Embryonic facial prominence (tissue), 1 donor: ENCODE results near the gene LRRC14B.
"Not testable (repeated sequence)": the region's sequence is repeated elsewhere in the genome, so short reads cannot be mapped to it uniquely, and the experiment has no call there.

Experiments used
- DNase-seq: peaks from one replicate; pipeline ENCODE4 v3.0.0-alpha.2; 2016; ENCODE audit errors: extremely low spot score

The LRRC14B gene

DNA sequence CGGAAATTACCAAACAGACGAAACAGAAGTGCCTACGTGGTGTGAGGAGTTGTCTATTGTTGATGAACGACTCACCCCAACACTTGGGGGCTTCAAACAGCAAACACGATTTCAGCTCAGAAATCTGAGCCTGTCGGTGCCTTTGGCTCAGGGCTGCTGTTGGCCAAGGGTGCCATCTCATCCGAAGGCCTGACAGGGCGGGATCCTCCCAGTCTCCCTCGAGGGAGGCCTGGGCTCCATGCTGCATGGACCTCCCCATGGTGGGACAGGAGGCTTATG, 1.3 kb downstream of the LRRC14B start:
- no peak for DNase-seq

DNA sequence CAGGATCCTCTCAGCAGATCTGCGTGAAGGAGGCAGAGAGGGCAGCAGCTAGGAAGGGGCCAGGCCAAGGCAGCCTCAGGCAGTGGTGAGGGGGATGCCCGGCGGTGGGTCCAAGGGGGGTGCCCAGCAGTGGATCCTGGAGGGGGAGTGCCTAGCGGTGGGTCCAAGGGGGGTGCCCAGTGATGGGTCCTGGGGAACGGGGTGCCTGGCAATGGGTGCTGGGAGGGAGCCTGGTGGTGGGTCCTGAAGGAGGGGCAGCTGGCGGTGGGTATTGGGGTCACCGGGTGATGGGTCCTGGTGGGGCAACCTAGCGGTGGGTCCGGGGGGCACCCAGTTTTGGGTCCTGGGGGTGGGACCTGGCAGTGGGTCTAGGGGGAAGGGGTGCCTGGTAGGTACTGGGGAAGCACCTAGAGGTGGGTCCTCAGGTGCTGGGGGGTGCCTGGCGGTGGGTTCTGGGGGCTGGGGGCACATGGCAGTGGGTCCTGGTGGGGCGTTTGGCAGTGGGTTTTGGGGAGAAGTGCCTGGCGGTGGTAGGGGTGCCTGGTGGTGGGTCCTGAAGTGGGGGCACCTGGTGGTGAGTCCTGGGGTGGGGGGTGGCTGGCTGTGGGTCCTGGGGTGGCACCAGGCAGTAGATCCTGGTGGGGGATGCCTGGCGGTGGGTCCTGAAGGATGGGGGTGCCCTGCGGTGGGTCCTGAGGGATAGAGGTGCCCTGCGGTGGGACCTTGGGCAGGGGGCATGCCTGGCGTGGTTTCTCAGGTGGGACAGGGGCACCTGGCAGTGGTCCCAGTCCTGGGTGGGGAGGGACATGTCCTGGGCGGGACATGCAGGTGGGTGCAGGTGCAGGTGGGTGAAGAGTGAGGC, 1.9 kb downstream of the LRRC14B start:
- DNase-seq, result no peak

DNA sequence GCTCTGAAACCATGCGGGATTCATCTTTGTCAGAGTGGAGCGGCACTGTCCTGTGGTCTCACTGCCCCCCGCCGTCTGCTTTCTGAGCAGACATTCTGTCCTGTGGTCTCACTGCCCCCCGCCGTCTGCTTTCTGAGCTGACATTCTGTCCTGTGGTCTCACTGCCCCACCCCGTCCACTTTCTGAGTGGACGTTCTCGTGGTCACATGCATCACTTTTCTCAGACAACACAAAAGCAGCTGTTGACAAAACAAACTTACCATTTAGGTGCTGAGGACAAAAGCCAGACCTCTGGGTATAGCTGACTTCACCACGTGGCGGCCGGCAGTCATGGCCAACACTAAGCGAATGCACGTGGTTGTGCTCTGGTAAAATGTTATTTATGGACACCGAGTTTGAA, 2.8 kb downstream of the LRRC14B start:
- DNase-seq, result no peak

DNA sequence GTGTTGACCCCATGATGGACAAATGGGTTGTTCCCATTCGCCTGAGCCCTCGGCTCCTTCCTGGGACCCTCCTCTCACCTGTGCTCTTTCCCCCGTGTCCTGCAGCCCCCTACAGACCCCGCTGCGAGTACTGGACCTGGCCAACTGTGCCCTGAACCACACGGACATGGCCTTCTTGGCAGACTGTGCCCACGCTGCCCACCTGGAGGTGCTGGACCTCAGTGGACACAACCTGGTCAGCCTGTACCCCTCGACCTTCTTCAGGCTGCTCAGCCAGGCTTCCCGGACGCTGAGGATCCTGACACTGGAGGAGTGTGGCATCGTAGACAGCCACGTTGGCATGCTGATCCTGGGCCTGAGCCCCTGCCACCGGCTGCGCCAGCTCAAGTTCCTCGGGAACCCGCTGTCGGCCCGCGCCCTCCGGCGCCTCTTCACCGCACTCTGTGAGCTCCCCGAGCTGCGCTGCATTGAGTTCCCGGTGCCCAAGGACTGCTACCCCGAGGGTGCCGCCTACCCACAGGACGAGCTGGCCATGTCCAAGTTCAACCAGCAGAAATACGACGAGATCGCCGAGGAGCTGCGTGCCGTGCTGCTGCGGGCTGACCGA, 3.4 kb downstream of the LRRC14B start:
- no peak for DNase-seq

DNA sequence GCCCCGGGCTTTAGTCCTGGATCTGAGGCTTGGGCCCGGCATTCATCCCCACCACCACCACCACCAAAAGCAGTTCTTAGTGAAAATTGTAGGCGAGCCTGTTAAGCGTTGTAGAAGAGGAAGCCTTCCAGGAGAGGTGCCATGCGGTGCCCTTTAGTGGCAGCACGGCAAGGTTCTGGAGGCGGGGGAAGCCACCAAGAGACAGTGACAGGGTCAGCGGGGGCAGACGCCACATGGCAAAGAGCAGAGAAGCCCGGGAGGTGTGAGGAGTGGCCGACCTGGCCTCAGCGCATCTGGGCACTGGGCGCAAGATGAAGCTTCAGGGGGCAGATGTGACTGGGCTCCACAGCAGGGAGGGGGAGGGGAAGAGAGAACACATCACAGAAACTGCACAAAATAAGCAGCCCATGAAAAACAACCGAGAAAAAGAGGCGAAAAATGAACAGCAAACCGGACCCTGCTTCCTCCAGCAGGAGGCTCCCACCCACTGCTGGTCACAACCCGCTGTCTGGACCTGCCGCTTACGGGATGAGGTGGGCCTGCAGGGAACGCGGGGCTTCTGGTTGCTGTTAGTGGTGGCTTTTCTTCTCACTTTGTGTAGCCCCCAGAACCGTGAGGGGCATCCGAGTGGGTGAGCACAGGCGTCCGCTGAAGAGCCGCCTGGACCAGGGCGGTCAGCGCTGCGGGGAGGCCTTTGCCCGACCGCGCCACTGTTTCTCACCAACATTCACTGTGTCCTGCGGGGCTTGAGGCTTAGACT, 4.3 kb downstream of the LRRC14B start:
- no peak for DNase-seq

DNA sequence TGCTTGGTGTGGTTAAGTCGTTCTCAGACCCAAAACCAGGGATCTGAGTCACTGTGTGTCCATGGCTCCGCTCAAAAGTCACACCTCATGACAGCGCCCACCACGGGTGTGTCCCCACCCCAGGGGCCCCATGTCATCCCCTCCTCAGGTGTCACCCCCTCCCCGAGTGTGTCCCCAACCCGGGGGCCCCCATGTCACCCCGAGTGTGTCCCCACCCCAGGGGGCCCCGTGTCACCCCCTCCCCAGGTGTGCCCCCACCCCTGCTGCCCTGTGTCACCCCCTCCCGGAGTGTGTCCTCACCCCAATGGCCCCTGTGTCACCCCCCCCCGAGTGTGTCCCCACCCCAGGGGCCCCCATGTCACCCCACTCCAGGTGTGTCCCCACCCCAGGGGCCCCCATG, 5.1 kb downstream of the LRRC14B start:
- no peak for DNase-seq

DNA sequence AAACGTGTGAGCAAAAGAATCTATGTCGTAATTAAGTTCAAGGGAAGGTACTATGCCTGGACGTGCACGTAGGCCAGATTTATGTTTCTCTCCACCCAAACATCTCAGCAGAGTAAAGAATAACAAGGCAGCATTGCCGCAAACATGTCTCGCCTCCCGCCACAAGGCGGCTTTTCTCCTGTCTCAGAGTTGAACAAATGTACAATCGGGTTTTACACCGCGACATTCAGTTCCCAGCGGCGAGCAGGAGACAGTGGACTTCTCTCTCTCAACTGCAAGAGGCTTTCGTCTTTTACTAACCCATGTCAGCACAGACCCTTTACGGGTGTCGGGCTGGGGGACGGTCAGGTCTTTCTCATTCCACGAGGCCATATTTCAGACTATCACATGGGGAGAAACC, 5.7 kb downstream of the LRRC14B start:
- DNase-seq, result not testable (repeated sequence)

DNA sequence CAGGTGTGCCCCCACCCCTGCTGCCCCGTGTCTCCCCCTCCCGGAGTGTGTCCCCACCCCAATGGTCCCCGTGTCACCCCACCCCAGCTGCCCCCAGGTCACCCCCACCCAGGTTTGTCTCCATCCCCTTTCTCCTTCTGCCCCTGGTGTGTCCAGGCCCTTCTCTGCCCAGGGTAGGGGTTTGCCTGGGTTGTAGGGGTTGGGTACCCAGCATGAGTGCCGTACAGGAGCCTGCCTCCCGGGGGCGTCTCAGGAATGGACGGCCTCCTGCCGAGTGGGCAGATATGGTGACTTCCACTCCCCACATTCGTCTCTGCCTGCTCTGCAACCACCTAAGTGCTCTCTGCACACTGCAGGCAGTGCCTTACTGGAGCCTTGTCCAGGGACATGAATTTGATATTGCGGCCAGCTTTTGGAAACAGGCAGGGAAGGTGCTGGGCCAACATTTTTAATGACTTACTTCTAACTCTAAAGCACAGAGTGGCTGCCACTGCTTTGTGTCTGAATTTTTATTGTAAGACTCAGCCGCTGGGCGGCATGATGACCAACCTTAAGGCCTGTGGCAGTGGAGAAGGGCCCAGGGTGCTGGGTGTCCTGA, 6.7 kb downstream of the LRRC14B start:
- DNase-seq, result no peak

DNA sequence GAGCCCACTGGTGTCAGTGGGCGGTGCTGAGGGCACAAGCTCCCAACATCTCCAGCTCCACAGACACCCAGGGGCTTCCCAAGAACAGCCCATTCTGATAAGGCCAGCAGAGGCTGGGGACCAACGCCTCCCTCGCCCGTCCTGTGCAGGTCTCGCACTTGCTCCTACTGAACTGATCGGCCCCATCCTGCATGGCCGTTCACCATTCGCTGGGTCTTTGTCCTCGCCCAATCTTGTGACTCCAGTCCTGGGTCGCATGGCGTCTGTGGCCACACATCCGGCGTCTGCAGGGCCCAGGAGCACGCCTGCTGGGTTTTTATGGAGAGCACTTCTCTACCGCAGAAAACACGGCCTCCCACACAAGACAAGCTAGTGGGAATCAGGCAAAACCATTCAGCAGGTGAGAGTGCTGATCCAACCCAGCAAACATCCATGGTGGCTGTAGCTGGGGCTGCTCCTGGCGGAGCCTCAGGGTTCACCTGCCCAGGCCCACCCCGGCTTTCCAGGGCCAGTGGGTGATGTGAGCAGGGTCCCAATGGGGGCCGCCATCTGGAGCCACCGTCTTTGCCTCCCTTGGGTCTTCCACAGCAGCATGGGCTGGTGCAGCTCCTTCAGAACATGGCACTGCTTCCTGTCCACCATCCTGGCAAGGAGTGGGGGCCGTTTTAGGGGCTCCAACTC, 7.4 kb downstream of the LRRC14B start:
- DNase-seq, result no peak

DNA sequence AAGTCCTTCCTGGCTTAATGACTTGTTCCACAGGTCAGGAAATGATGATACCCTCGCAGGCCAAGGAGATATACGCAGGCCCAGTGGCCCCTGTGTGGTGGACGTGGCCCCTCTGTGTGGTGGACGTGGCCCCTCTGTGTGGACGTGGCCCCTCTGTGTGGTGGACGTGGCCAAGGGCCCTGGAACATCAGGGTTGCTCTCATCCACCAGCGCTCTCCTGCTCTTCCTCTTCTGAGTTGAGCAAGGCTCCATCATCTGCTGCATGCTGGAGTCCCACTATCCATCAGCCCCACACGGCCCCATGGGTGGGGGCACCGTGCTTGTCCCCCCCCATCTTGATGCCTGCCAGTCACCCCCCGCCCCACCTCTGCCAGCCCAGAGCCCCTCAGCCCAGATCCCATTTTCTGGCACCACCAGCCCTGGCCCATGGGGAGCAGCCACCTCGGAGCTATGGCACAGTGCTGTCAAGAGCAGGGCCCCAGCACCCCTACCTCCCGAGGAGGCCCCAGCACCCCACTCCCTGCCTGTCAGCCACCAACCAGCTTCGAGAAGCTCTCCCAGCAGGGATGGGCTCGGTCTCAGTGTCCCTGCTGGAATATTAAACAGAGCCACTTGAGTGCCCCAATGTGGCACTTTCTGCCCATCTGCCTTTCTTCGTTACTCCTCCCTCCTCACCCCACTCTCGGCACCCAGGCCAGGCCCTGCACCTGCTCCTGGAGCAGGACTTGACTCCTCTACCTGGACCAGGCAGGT, 8.1 kb downstream of the LRRC14B start:
- DNase-seq, result no peak

DNA sequence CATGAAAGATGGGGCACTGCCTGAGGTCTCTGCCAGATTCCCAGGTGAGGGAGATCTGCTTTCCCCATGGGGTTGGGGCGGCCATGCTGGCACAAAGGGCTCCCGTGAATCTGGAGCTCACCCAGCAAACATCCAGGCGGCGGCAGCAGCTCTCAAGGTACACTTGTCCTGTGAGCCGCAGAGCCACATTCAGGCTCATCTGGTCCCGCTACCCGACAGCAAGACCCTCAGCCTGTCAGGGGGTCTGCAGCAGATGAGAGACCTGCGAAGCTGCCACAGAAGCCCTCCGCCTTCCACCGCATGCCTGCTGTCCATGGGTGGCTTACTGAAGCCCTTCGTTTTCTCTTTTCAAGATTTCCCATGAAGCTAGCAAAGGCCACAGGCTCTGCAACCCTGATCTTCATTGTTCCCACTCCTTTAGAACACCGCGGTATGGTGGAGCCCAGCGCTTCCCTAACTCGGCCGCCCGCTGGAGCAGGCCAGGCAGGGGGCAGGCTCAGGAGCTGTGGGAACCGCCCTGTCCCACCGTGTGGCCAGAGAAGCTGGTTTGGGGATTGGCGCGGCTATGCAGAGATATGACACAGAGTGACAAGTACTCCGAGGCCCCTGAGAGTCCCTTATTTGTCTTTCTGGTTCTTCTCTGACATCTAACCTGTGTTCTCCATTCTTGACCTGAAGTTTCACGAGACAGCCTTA, 8.8 kb downstream of the LRRC14B start:
- no peak for DNase-seq

DNA sequence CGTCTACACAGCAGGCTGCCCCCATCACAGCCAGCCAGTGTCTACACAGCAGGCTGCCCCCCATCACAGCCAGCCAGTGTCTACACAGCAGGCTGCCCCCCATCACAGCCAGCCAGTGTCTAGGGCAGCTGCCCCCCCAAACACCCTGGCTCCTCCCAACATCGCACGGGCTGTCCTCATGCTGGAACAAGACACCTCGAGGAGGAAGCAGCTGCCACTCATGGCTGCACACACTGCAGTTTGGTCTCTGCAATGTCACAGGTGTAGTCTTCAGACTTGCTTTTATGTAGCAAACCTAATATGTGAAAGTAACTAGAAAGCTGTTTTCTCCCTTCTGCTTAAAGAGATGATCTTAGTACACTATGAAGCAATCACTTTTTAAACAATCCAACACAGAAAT, 9.7 kb downstream of the LRRC14B start:
- DNase-seq, result no peak

DNA sequence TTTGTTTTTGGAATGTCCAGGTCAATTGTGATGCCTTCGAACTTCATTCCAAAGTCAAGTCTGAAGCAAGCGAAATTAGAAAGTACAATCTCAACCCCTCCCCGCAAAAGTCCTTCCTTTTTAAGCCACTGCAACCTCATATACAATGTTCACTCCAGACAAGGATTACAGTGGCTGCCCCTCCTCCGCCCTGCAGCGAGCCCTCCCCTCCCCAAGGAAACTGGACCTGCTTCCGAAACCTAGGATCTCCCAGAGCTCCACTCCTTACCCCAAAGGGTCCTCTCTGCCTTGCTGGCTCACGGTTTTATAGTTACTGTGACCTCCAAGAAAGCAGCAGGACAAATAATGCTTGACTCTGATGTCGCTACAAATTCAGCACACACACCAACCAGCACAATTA, 10.4 kb downstream of the LRRC14B start:
- DNase-seq, result no peak

DNA sequence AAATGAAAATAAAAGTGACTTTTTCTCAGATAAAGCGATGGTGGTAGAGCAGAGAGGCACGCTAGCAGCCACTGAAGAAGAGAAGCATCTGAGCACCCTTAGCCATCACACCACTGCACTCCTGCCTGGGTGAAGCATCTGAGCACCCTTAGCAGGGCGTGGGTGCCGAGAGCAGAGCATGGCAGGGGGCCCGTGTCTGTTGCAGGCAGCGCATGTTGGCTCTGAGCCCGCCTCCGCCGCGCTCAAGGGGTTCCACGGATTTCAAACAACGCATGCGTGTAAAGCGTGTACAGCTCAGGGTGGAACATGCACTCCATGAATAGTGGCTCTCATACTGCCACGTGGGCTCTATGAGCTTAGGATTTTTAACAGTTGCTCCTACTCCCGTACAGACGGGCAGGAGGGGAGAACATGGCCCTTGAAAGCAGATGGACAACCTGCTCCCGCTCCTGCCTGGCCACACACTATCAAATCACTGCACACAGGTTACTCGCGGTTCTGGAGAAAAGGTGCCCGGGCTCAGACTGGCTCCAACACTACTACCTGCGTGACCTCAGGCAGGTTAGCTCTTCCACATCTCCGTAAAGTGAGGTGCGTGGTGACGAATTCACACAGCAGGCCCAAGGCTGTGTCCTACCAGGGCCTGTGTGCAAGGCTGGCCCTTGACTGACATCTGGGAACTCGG, 12.1 kb downstream of the LRRC14B start:
- no peak for DNase-seq

DNA sequence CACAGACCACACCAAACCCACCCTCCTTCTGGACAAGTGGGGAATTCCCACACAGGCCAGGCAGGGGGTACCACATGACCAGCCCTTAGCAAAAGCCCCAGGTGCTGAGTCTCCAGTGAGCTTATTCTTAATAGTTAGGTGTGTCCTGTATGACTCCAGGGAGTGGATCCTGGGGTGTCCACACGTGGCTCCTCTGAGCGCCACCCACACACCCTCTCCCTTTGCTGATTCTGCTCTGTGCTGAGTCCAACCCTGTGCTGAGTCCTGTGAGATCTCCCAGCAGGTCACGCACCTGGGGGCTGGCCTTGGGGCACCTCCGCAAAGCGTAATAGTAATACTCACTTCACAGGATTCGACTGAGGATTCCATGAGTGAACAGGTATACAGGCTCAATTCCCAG, 12.7 kb downstream of the LRRC14B start:
- DNase-seq, result no peak

DNA sequence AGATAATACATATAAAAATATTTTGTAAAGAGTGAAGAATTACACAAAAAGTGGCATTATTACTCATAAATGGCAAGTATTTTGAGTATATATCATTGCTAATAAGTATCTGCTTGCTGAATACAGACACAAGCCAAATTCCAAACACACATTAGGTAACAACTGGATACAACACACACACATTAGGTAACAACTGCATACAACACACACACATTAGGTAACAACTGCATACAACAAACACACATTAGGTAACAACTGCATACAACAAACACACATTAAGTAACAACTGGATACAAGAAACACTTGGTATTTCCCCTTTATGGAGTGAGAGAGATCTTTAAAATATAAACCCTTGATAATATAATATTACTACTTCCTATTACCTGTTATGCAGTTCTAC, 13.2 kb downstream of the LRRC14B start:
- DNase-seq, result no peak

DNA sequence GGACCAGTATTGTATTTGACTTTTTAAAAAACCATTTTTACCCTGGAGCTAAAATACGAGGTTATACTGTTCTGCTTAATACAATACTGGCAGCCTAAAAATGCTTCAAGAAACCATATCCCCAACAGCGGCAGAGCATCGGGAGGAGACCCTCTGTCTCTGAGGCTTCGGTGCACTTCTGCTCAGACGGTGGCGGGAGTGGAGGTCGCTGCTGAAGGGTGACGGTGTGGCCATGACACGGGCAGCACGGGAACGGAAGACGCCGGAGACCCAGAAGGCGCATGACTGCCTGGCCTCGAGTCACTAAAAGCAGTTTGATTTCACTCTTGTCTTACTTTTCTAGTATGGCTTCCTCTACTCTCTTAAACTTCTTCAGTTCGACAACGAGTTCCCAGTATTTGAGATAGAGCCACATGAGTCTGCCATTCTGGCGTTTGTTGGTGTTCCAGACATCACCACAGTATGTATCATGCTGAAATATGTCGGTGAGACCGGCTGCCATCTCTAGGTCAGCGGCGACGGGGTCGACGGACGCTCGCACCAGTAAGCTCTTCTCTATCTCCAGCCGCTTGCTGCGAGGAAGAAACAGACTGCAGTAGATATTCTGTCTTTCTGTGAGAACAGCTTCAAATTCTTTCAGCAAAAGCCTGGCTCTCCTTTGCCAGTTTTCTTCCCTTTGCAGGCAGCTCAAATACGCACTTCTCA, 13.8 kb downstream of the LRRC14B start:
- DNase-seq, result no peak

DNA sequence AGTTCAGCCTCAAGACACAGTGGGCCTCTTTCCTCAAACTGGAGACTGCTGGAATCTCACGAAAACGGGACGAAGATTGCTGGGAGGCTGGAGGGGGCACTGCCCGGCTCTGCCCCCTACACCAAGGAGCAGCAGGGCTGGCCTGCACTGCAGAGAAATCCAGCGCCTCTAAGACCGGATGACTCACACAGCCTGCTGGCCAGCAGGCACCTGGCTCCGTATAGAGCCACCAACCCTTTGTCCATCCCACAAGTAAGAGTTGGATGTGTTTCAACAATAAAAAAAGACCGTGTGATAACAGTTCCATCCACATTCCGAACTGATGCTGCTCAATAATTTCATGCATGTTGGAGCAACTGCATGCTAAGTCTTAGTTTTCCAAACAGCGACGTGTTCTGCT, 15.1 kb downstream of the LRRC14B start:
- no peak for DNase-seq

DNA sequence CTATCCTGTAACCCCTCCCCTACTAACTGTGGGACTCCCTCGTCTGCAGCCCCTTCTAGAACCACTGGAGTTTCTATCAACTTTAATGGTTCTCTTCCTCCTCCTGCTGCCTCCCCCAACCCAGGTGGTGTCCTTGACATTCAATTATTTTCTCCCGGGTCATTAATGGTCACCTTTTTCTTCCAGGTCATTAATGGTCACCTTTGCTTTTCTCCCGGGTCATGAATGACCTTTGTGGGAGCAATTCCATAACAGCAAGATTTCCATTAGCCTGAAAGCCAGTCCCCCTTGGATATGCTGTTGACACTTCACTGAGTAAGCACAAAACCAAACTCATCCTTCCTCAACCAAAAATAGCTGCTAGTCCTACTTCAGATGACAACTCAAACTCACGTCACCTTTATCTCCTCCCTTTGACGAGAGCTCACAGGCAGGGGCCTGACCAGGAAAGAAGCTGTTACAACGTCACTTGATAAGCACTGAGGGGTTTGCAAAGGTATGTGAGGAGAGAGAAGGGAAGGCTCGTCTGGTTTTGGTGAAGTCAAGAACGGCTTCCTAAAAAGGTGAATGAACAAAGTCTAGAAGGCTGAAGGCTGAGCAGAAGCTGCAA, 15.7 kb downstream of the LRRC14B start:
- DNase-seq, result no peak
